NAMALWA (cell line): Measurements from ENCODE around the gene BRD3OS.

Experiments used
- DNase-seq: peaks from one replicate; pipeline ENCODE4 v3.0.0-alpha.2; 2015; ENCODE audit warnings: low spot score

The BRD3OS gene

DNA sequence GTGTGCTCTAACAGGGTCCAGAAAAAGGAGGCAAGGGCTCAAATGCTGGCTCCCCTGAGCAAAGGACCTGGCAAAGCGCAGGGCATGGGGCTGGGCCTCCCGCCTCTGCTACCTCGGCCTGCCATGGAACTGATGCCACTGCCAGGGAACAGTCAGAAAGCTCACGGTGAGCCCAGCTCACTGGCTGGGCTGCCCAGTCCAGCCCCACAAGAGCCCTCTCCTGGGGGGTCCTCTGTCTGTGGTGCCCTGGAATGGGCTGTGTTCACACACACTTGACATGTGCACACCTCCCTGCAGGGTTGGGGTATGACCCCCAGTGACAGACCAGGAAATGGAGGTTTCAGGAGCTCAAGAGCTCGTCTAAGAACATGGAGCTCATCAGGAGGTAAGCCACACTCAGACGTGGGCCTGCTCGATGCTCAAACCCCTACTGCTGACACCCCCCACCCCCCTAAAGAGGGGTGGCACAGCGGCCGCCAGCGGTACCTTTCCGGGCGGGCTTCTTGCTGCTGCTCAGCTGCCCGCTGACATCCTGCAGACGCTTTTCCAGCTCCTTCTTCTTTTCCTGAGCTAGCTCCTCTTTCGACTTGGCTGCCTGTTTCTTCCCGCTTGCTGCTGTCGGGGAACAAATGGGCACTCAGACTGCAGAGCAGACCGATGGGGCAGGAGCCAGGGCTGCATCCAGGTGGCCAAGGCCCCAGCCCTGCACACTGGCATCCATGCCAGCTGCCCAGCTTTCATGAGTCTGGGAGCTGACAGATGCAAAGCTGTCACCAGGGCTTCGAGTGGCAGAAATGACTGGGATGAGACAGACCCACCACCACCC is 9.1 kb downstream of the BRD3OS start:
- no peak for DNase-seq

DNA sequence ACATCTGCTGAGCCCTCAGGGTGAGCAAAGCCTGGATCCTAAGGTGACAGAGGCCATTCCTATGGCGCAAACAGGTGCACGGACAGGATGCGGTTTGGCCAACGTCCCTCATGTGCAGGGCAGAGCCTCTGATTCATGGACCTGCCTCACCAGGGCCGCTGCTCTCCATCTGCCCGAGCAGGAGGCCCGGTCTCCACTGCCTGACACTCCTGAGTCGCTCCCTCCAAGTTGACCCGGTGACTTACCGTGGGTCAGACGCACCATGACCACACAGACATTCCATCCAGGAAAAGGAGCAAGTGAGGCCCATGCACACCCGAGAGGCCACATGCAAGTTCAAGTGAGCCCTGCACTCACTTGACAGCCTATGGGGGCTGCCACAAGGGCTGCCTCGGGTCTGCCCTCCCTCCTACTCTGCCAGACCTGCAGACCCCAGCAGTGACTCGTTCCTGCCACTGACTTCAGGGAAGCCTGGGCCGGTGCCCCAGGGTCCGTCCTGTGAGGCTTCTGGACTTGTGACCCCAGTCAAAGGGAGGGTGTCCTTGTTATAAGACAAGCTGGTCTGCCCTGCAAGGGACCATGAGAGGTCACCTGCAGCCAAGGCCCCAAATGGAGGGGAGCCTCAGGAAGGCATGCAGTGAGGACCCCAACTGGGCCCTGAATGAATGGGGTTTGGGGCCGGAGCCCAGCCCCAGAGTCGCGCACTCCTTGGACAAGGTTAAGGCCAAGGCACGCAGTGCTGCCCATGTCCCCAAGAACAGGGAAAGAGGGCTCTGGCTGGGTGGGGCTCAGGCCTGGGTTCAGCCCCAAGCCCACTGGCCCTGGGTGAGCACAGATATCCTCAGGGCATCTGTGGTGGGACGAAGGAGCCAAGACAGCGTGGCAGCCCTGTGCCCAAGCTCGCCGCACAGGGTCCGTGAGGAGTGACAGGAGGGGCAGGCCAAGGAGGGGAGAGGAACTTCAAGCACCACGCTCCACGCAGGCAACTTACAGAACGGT is 10.1 kb downstream of the BRD3OS start:
- no peak for DNase-seq

DNA sequence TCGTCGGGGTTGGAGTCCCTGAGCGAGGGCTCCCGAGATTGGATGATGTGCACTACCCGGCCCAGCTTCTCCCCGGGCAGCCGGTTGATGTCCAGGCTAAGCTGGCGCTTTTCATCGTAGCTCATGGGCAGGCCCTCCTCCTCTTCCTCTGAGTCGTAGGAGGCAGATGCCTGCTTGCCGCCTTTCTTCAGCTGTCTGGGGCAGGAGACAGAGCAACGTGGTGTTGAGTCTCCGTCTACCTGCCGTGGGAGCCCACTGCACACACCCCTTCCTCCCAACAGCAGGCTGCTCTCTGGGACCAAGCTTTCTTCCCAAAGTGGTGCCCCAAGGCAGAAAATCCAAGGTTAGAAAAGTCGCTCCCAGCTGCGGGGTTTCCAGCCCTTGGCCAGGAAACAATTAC is 10.8 kb downstream of the BRD3OS start:
- DNase-seq = no peak

DNA sequence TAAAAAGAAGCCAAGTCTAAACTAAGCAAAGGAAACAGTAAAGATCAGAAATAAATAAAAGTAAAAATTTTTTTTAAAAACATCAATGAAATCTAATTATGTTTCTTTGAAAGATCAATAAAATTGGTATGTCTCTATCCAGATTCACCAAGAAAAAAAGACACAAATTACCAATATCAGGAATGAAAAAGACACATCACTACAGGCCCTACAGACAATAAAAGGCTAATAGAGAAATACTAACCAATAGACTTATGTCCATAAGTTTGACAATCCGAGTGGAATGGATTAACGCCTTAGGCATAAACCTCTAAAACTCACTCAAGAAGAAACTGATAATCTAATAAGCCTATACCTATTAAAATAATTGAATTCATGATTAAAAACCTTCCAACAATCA is 12.4 kb downstream of the BRD3OS start:
- no peak for DNase-seq

DNA sequence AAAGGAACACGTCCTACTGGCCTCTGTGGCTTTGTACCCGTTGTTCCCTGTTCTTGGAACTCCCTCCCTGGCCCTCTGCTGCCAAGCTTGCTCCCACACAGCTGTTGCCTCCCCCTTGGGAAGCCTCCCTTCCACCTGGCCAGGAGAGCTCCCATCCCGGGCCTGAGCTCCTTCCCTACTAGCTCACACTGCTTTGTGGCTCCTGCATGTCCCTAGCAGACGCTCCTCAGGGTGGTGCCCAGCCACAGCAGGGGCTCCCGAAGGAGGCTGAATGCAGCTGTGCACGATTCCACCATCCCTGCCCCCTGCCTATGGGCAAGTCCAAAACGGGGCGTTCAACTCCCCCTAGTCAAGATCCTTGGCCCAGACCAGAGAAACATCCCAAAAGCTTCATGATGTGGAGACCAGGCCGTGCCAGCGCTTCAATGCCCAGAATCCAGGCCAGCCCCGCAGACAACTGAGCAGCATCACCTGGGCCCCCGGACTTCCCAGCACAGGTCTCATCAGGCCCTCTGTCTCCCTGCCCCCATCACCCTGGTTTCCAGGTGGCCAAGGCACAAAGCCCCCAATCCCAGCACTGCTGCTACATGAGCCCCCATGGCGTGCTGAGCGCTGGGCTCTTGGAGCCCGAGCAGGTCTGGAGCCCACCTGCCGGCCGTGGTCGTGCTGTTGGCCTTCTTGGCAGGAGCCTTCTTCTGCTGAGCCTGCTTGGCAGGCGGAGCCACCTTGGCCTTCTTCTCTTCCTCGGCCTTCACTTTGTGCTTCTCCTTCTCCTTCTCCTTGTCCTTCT is 14.3 kb downstream of the BRD3OS start:
- DNase-seq = no peak

DNA sequence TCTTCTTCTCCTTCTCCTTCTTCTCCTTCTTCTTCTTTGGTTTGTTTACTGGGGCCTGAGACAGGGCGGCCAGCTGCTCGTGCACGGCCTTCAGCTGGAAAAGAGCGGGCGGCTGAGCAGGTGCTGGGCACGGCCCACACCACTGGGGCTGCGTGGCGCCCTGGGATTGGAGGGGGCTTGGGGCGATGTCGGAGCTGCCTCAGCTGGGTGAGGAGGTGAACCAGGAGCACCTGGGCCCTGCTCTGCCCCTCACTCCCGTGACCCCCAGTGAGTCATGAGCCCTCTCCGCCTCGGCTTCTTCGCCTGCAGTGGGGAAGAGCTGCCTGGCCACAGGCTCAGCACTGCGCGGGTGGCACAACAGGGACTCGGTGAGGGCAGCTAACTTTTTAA is 14.9 kb downstream of the BRD3OS start:
- no peak for DNase-seq

- DNase-seq = no peak
Observed at GRCh38 chr9:134040781-134041648, 15.7 kb downstream of the BRD3OS start.

DNA sequence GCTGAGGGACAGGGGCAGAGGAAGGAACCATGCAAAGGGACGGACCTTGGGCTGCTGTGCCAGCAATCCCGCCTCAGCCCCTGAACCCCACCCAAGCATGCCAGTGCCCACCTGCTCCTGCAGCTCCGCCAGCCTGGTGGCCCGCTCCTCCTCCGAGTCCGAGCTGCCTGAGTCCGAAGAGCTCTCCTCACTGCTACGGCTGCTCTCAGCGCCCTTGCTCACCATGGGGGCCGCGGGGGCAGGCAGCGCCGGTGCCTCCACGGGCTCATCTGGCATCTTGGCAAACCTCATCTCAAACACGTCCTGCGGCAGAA is 16.3 kb downstream of the BRD3OS start:
- no peak for DNase-seq

- DNase-seq = no peak
Observed at GRCh38 chr9:134043531-134043988, 18.3 kb downstream of the BRD3OS start.

- DNase-seq = no peak
Observed at GRCh38 chr9:134044944-134045343, 19.7 kb downstream of the BRD3OS start.

GRCh38 chr9:134045841-134046544 is 20.7 kb downstream of the BRD3OS start:
- no peak for DNase-seq

- DNase-seq = no peak
Observed at GRCh38 chr9:134046894-134047681, 21.8 kb downstream of the BRD3OS start.

DNA sequence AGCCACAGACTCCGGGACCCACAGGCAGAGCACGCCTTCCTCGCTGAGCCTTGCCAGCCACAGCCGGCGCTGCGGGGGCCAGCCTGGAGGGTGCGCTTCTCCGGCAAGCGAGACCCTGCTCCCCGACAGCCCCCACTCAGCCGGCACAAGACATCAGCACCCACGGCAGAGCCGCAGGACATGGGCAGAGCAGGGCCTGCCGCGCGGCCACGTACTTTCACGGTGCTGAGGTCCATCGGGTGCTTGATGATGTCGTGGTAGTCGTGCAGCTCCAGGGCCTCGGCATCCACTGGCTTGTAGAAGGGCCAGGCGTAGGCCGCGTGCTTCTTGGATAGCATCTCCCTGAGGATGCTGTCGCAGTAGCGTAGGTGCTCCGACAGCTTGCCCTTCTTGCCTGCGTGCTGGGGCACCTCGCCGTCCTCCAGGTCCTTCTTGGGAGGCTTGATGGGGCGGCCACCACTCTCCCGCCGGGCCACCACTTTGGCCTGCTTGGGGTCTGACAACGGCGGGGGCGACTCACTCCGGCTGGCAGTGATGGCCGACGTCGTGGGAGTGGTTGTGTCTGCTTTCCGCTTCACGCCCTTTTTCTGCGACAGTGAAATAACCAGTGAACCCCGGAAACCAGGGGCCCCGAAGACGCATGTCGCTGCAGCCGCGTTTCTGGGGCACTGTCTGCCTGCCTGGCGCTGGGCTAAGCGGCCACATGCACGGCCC is 22.7 kb downstream of the BRD3OS start:
- no peak for DNase-seq

DNA sequence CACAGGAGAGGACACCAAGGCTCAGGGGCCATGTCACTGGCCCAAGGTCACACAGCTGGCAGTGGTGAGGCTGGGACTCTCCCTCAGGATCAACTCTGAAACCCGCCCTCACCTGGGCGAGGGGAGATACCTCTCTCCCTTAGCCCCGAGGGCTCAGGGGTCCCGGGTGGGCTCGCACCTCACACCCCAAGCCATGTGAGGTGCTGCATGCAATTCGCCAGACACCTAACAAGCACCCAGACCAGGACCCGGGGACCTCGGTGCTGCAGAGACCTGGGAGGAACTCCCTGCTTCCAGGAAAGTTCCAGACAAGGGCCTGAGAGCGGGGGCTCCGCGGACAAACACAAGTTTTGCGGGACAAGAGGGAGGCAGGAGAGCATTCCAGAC is 23.3 kb downstream of the BRD3OS start:
- DNase-seq = no peak

GRCh38 chr9:134049236-134049635 is 24.0 kb downstream of the BRD3OS start:
- no peak for DNase-seq

DNA sequence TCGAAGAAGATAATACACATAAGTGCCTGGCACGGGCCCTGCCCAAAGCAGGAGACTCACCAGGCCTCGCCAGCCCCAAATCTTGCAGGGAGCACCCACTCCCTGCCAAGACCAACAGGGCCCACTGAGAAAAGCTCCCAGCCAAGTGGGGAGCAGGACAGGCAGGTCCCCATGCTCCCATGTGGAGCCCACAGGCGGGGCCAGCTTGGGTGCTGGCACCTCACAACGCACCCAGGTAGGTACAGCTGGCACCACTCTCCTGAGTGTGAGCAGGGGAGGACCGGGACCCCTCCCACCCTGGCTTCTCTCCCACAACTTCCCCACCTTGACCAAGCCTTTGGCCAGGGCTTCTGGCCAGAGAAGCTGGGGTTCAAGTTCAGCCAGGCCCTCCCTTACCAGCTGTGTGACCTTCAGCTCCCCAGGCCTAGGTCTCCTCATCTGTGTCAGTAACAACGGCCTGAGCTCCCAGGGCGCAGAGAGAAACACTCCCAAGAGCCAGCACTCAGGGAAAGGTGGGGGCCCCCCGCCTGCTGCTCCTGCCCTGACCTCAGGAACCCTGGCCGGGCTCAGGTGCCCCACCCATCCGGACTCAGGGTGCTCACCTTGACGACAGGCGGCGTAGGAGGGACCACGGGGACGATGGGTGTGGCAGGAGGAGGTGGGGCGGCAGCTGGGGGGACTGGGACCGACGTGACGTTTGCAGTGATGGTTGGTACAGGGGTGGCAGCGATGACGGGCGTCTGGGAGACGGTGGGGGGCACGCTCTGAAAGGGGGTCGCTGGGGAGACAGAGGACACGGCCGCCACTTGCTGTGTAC is 24.7 kb downstream of the BRD3OS start:
- DNase-seq = no peak

DNA sequence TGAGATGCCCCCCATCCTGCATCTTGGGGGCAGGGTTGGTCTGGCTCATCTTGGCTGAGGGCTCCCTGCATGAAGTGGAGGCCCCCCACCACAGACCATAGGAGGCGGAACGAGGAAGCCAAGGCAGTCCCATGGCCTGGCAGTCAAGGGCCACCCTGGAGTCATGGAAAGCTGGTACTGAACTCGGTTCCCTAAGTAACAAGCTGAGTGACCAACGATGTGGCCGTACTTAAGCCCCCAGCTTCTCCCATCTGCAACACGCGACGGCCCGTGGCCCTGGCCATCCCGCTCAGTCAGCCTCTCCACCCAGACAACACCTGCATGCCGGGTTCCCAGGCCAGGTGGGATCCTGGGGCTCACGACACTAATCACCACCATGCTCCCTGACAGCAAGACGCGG is 25.4 kb downstream of the BRD3OS start:
- no peak for DNase-seq

GRCh38 chr9:134051319-134051718 is 26.0 kb downstream of the BRD3OS start:
- DNase-seq = no peak
